IPS-18a (cell line): ENCODE measurements around the gene UNC5C.

Source experiments
- H3K27ac ChIP-seq: one replicate; pipeline ENCODE4 v1.5.1; 2013; ENCODE audit warnings: low read length
- H3K27me3 ChIP-seq: one replicate; pipeline ENCODE4 v1.6.1; 2013; ENCODE audit warnings: mild to moderate bottlenecking, low read length; ENCODE audit not compliant: control insufficient read depth, insufficient read depth
- H3K36me3 ChIP-seq: one replicate; pipeline ENCODE4 v1.6.1; 2013; ENCODE audit warnings: low read depth, low read length; ENCODE audit not compliant: control insufficient read depth
- H3K4me1 ChIP-seq: one replicate; pipeline ENCODE4 v1.6.1; 2013; ENCODE audit warnings: low read depth, low read length; ENCODE audit not compliant: control insufficient read depth
- H3K4me3 ChIP-seq: one replicate; pipeline ENCODE4 v1.5.1; 2013; ENCODE audit warnings: low read length
- H3K9ac ChIP-seq: one replicate; pipeline ENCODE4 v1.6.1; 2013; ENCODE audit warnings: mild to moderate bottlenecking, low read length, moderate library complexity
- H3K9me3 ChIP-seq: one replicate; pipeline ENCODE4 v1.6.1; 2013; ENCODE audit warnings: low read depth, low read length; ENCODE audit not compliant: control insufficient read depth

Gene UNC5C

DNA sequence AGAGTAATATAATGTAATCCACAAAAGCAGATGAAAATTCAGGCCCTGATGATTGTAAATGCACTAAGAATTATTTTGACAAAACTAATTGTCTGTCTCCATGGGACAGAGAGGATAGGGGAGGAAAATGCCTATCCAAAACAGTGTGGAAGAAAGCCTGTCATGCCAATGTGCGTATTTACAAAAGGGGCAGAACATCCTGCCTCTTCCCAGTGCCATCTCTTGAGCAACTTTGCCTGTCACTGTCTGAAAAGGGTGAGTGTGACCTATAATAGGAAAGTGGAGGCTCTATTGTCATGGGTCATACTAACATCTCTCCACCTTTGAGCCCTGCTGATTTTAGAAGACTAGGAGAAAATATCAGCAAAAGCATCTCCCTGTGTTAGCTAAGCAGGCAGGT lies 264.1 kb downstream of the UNC5C start:
- no peak overlapping the region for H3K9ac ChIP-seq
- no peaks in the 10 kb centered on the region for H3K4me1 ChIP-seq
- no peaks in the 10 kb centered on the region for H3K9me3 ChIP-seq
- H3K36me3 ChIP-seq: no peaks in the 10 kb centered on the region
- no peak overlapping the region for H3K4me3 ChIP-seq
- no peak overlapping the region for H3K27ac ChIP-seq
- H3K27me3 ChIP-seq: no peaks in the 10 kb centered on the region

DNA sequence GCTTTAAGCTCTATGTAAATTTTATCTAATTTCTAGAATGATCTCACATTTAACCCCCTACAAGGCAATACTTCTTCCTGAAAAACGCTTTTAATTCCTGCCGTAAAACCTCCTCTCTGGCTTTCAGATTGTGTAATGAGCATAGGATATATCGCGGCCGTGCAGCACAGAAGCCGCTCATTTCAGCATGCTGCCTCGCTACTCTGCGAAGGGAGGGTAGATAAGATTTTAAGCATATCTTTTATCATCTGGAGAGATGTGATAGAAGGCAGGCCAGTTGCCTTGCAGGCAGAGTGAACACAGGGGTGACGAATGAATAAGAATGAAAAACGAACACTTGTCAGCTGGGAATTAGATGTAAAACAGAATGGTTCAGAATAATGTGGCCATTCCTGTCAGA lies 265.5 kb downstream of the UNC5C start:
- no peak overlapping the region for H3K9ac ChIP-seq
- no peaks in the 10 kb centered on the region for H3K36me3 ChIP-seq
- no peaks in the 10 kb centered on the region for H3K4me1 ChIP-seq
- H3K9me3 ChIP-seq: no peaks in the 10 kb centered on the region
- H3K27ac ChIP-seq: no peak overlapping the region
- no peaks in the 10 kb centered on the region for H3K27me3 ChIP-seq
- no peak overlapping the region for H3K4me3 ChIP-seq

- no peak overlapping the region for H3K9ac ChIP-seq
- H3K4me1 ChIP-seq: no peaks in the 10 kb centered on the region
- H3K4me3 ChIP-seq: no peak overlapping the region
- no peaks in the 10 kb centered on the region for H3K36me3 ChIP-seq
- no peak overlapping the region for H3K27ac ChIP-seq
- H3K9me3 ChIP-seq: no peaks in the 10 kb centered on the region
- no peaks in the 10 kb centered on the region for H3K27me3 ChIP-seq
Measured at GRCh38 chr4:95272797-95273196, 276.0 kb downstream of the UNC5C start.

- Histone ChIP-seq H3K27me3 (no peaks in the 10 kb centered on the region), H3K36me3 (no peaks in the 10 kb centered on the region), H3K9ac (no peak overlapping the region), H3K9me3 (no peaks in the 10 kb centered on the region), H3K4me3 (no peak overlapping the region), H3K27ac (no peak overlapping the region), H3K4me1 (no peaks in the 10 kb centered on the region)
Measured at GRCh38 chr4:95272036-95272435, 276.7 kb downstream of the UNC5C start.

DNA sequence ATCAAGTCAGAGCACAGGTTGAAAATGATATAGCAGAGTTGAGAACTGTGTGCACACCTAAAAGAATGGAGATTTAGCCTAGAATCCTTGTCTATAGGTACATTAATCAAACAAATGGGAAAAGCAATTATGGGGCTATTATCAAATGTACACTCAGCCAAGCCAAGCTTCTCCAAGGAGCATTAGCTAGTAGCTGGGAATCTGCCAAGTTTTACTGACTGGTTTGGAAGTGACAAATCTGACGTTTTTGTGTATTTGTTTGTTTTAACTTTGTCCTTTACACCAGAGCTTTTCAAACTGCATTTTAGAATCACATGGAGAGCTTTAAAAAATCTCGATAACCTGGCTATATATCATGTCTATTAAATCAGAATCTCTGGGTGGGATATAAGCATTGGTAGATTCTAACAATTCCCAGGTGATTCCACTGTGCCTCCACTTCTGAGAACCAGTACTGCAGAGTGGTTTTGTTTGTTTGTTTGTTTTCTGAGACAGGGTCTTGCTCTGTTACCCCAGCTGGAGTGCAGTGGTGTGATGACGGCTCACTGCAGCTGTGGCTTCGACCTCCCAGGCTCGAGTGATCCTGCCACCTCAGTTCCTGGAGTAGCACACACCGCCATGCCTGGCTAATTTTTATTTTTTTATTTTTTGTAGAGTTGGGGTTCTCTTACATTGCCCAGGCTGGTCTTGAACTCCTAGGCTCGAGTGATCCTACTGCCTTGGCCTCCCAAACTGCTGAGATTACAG lies 279.8 kb downstream of the UNC5C start:
- no peaks in the 10 kb centered on the region for H3K4me1 ChIP-seq
- no peaks in the 10 kb centered on the region for H3K27me3 ChIP-seq
- H3K36me3 ChIP-seq: no peaks in the 10 kb centered on the region
- no peaks in the 10 kb centered on the region for H3K9me3 ChIP-seq
- no peak overlapping the region for H3K9ac ChIP-seq
- H3K4me3 ChIP-seq: no peak overlapping the region
- no peak overlapping the region for H3K27ac ChIP-seq

GRCh38 chr4:95267081-95267480 lies 281.7 kb downstream of the UNC5C start:
- H3K4me1 ChIP-seq: no peaks in the 10 kb centered on the region
- H3K27ac ChIP-seq: no peak overlapping the region
- H3K36me3 ChIP-seq: no peaks in the 10 kb centered on the region
- H3K9me3 ChIP-seq: no peaks in the 10 kb centered on the region
- no peak overlapping the region for H3K9ac ChIP-seq
- no peaks in the 10 kb centered on the region for H3K27me3 ChIP-seq
- H3K4me3 ChIP-seq: no peak overlapping the region

- Histone ChIP-seq H3K27me3 (no peaks in the 10 kb centered on the region), H3K27ac (no peak overlapping the region), H3K36me3 (no peaks in the 10 kb centered on the region), H3K4me1 (no peaks in the 10 kb centered on the region), H3K9me3 (no peaks in the 10 kb centered on the region), H3K9ac (no peak overlapping the region), H3K4me3 (no peak overlapping the region)
Measured at GRCh38 chr4:95265814-95266740, 282.7 kb downstream of the UNC5C start.

- Histone ChIP-seq H3K9me3 (no peaks in the 10 kb centered on the region), H3K27me3 (no peaks in the 10 kb centered on the region), H3K36me3 (no peaks in the 10 kb centered on the region), H3K4me3 (no peak overlapping the region), H3K27ac (no peak overlapping the region), H3K9ac (no peak overlapping the region), H3K4me1 (no peaks in the 10 kb centered on the region)
Measured at GRCh38 chr4:95264843-95265242, 283.9 kb downstream of the UNC5C start.

- Histone ChIP-seq H3K9me3 (no peaks in the 10 kb centered on the region), H3K27ac (no peak overlapping the region), H3K4me1 (no peaks in the 10 kb centered on the region), H3K36me3 (no peaks in the 10 kb centered on the region), H3K4me3 (no peak overlapping the region), H3K9ac (no peak overlapping the region), H3K27me3 (no peaks in the 10 kb centered on the region)
Measured at GRCh38 chr4:95263960-95264359, 284.8 kb downstream of the UNC5C start.

GRCh38 chr4:95263391-95263790 lies 285.4 kb downstream of the UNC5C start:
- H3K36me3 ChIP-seq: no peaks in the 10 kb centered on the region
- no peaks in the 10 kb centered on the region for H3K4me1 ChIP-seq
- no peak overlapping the region for H3K4me3 ChIP-seq
- H3K9me3 ChIP-seq: no peaks in the 10 kb centered on the region
- H3K27me3 ChIP-seq: no peaks in the 10 kb centered on the region
- no peak overlapping the region for H3K9ac ChIP-seq
- H3K27ac ChIP-seq: no peak overlapping the region

DNA sequence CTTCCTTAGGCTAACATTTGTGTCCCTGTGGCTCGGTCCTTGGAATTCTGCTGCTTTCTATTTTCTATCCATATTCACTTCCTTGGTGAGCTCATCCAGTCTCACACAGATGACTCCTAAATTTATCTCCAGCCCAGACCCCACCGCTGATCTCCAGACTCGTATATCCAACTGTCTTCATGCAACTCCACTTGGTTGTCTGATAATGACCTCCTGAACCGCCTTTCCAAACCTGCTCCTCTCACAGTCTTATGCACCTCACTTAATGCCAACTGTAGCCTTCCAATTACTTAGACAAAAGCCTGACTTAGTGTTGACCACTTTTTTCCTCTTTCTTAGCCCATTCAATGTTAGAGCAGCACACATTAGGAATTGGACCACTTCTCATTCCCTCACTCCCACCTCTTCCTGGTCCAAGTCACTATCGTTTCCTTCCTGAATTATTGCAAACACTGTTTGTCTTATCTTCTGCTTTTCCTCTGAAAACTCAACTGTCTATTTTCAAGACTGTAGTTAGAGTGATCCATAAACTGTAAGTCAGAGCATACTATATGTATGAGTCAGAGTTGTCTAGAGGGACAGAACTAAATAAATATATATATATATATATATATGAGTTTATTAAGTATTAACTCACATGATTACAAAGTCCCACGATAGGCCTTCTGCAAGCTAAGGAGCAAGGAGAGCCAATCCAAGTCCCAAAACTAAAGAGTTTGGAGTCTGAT lies 292.5 kb downstream of the UNC5C start:
- Histone ChIP-seq H3K9ac (no peak overlapping the region), H3K9me3 (no peaks in the 10 kb centered on the region), H3K36me3 (no peaks in the 10 kb centered on the region), H3K27ac (no peak overlapping the region), H3K4me3 (no peak overlapping the region), H3K4me1 (no peaks in the 10 kb centered on the region), H3K27me3 (no peaks in the 10 kb centered on the region)
